HG03108 (cell line): ENCODE measurements around the gene FGF2.

ENCODE experiments used
- ATAC-seq: cut with Tn5 transposase; IDR thresholded peaks from one replicate; pipeline ENCODE4 v1.9.1; 2021; ENCODE audit warnings: moderate library complexity; ENCODE audit not compliant: unreplicated experiment

FGF2 gene

DNA sequence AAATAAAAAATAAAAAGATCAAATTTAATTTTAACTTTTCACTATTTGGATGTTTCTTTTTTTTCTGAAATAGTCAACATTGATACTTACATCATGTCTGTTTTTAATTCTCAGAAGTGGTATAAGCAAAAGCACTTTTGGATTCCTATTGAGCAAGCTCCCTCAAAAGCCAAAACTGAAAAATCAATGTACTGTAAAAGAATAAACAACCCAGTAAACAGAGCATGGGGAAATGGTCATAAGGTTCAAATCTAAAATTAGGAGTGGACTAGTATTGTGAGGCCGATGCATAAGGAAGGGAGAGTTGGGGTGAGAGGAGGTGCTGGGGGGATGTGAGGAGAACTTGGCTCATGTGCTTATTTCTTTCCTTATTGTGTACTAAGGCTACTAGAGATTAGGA, 57.9 kb downstream of the FGF2 start:
- no peak for ATAC-seq

DNA sequence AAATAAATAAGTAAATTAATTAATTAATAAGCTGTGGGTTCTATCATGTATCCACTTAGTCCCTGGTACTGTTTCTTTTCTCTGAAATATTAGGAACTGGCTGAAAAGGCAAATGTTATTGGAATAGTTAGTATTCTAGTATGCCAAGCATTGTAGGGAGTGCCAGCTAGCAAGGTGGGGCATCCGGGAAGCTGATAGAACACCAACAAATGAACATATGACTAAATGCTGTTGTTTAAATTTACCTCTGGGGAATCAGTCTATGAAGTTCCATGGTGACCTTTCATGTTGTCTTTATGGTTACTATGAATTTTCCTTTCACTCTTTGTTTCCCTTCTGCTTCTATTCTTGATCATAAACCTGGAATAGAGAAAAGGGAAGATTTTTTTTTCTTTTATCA, 63.1 kb downstream of the FGF2 start:
- no peak for ATAC-seq

DNA sequence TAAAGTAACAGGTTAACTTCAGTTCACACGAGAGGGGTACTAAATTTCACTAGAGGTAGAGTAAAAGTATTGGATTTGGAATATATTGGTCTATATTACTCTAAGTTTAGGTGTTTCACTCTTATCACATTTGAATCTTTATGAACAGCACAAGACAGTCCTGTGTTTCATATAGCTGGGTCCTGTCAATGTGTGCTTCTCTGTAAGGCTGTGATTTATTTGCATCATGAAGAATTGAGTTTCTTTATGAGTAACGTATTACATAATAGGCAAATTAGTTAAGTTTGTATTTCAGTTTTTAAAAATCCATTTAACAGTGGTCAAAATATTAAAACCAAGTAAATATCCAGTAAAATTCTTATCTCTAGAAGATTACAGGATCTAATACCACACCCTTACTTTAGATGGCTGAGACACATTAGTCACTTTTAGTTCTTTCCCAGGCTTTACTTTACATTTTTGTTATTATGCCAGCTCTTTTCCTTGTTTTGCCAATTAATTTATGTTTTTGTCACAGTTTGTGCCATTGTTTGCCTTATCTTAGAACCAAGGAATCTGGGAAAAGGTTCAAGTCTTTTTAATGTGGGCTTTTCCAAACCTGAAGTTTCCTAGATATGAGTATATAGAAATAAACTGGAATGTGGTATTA, 63.6 kb downstream of the FGF2 start:
- no peak for ATAC-seq

DNA sequence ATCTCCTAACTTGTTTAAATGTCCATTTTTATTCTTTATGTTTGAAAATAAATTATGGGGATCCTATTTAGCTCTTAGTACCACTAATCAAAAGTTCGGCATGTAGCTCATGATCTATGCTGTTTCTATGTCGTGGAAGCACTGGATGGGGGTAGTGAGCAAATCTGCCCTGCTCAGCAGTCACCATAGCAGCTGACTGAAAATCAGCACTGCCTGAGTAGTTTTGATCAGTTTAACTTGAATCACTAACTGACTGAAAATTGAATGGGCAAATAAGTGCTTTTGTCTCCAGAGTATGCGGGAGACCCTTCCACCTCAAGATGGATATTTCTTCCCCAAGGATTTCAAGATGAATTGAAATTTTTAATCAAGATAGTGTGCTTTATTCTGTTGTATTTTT, 68.2 kb downstream of the FGF2 start:
- ATAC-seq: no peak

DNA sequence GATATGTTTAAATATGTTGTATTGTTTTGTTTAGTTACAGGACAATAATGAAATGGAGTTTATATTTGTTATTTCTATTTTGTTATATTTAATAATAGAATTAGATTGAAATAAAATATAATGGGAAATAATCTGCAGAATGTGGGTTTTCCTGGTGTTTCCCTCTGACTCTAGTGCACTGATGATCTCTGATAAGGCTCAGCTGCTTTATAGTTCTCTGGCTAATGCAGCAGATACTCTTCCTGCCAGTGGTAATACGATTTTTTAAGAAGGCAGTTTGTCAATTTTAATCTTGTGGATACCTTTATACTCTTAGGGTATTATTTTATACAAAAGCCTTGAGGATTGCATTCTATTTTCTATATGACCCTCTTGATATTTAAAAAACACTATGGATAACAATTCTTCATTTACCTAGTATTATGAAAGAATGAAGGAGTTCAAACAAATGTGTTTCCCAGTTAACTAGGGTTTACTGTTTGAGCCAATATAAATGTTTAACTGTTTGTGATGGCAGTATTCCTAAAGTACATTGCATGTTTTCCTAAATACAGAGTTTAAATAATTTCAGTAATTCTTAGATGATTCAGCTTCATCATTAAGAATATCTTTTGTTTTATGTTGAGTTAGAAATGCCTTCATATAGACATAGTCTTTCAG, 68.8 kb downstream of the FGF2 start:
- no peak for ATAC-seq

DNA sequence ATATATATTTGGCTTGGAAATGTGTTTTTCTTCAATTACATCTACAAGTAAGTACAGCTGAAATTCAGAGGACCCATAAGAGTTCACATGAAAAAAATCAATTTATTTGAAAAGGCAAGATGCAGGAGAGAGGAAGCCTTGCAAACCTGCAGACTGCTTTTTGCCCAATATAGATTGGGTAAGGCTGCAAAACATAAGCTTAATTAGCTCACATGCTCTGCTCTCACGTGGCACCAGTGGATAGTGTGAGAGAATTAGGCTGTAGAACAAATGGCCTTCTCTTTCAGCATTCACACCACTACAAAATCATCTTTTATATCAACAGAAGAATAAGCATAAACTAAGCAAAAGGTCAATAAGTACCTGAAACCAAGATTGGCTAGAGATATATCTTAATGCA, 69.6 kb downstream of the FGF2 start:
- ATAC-seq: no peak

DNA sequence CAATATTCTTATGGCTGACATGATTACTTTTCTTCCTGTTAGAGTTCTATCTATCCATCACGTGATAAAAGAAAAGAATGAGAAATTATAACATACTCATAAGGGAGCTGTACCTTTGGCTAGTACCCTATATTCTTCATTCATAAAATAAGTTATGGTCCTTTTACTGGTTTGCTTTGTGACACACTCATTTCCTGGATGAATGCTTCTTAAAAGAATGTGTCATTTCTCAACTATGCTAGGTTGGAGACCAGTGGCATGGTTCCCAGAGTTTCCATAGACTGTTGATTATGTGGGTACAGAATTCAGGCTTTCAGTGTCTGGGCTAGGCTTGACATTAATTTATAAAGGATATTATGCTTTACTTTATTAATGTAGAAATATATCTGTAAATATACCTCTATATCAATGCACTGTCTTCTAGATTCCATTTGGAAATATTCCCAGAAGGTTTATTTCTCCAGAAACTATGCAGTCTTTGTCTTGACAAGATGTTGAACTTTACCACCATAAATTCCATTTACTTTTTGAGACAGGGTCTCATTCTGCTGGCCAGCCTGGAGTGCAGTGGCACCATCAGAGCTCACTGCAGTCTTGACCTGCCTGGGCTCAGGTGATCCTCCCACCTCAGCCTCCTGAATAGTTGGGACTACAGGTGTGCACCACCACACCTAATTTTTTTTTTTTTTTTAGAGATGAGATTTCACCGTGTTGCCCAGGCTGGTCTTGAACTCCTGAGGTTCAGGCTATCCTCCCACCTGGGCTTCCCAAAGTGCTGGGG, 71.9 kb downstream of the FGF2 start:
- no peak for ATAC-seq

DNA sequence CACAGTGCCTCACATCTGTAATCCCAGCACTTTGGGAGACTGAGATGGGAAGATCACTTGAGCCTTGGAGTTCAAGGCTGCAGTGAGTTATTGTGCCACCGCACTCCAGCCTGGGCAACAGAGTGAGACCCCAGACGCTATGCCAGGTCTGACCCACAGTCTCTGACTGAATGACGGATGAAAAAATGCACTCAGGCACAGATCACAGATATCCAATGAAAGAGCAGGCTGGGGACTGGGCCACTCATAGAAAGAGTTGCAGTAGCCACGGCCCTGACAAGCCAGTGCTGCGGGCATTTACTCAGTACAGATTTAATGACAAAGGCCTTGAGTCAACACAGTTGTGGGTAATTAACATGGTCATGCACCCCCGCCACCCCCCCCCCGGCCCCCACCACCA, 73.1 kb downstream of the FGF2 start:
- no peak for ATAC-seq

DNA sequence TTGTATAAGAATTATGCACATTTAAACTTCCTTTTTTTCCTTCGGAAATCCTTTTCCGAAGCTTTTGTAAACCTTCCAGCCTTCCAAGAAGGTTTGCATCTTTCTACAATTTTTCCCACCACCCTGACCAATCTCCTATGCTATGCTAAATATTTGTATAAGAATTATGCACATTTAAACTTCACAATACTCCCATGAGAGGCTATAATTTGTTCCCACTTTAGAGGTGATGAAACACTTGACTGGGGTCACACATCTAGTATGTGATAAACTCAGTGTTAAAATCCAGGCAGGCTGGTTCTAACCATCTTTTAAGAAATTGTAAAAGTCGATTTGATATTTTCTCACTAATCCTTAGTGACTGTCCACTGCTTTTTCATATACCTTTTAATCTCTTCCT, 73.7 kb downstream of the FGF2 start:
- ATAC-seq: no peak

DNA sequence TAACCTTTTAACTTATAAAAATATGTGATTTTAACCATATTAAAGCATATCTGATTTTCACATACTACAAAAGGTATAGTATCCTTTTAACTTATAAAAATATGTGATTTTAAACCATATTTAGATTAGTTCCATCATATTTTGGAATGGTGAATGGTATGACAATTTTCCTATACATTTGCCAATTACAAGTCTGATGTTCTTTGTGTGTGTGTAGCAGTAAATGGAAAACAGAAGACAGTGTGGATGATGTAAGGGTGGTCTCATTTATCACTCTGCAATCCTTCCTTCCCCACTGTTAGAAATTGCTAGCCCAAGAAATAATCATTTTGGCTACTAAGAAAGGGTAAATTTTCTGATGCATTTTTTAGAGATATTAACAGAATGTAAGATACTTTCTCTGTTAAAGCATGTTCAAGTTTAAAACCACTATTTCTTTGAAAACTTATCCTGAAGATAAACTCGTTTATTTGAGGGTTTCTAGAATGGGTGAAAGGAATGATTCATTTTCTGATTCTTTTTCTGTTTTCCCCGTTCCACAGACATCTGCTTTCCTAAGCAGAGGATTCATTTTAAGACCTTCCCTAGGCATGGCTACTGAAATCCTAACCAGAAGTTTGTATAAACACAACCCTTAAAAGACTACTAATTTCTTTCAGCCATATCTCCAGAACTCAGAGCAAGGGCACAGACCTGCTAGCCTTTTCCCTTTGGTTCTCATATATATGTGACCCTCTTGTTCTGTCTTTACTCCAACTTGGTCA, 74.8 kb downstream of the FGF2 start:
- no peak for ATAC-seq

DNA sequence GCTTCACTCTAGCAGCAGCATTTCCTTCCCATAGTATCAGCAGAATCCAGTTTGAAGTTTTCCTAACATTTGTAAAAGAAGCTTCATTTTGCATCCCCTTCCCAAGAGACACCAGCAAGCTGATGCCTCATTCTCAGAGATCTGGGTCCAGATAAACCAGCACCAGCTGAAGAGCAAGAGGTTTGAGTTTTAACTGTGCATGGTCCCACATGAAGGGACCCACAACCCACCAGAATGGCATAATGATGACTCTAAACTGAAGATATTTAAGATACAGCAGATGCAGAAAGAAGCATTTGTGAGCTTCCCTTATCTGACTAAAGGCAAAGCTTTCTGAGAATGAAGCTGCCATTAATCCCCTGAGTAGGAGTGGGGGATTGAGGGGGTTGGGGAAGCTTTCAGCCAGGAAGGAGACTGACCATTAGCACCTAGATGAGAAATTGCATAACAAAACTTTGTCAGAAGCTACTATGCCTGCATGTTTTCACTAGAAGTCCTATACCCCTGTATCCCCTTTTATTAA, 77.2 kb downstream of the FGF2 start:
- ATAC-seq: no peak

DNA sequence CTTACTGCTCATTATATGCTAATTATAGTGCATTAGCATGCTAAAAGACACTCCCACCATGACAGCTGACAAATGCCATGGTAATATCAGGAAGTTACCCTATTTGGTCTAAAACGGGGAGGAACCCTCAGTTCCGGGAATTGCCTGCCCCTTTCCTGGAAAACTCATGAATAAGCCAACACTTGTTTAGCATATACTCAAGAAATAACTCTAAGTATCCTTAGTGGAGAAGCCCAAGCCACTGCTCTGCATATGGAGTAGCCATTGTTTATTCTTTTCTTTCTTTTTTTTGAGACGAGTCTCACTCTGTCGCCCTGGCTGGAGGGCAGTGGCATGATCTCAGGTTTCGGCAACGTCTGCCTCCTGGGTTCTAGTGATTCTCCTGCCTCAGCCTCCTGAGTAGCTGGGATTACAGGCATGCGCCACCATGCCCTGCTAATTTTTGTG, 80.3 kb downstream of the FGF2 start:
- no peak for ATAC-seq

DNA sequence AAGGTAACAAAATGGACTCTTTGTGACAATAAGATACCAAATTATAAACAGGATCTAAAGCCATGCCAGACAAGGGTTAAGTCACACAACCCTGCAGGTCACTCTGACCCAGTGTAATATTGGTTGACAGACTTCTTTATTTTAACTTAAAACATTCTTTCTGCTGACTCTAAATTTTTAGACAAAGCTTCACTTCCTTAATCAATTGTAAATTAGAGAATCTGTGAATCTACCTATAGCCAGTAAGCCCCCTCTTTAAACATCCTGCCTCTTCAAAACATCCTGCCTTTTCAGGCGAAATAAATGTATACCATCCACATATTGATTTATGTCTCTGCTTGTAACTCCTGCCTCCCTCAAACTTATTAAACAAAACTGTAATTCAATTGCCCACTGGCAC, 81.6 kb downstream of the FGF2 start:
- no peak for ATAC-seq

DNA sequence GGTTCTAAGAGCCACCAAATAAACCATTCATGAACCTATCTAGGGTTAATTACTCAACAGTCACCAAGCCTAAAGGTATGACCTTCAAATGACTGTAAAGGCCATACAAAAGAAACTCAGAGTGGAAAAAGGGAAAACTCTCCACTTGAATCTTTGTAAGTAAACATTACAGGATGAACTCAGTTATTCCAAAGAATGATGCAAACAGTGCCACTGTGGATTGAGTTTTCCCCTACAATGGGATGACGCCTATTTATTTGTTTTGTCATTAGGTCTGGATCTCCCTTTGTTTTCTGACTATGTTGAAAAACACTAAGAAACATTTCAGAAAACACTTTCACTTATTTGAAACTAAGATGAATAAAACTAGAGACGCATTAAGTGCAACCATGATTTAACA, 83.1 kb downstream of the FGF2 start:
- no peak for ATAC-seq

DNA sequence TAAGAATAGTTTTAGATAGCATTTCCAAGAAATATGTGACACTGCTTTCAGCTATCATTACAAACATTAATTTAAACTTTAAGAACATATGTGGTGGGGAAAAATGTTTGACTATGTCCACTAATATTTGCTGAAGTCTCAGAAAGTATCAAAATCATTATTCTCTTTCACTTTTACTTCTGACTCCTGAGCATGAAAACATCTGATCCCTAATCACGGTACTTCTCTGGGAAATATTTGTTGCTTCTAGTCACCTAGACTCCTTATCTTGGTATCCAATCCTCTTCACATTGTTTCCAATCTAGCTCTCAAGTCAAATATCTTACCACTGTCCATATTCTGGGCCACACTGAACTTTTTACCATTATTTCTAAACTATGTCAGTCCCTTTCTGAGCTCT, 85.0 kb downstream of the FGF2 start:
- no peak for ATAC-seq

DNA sequence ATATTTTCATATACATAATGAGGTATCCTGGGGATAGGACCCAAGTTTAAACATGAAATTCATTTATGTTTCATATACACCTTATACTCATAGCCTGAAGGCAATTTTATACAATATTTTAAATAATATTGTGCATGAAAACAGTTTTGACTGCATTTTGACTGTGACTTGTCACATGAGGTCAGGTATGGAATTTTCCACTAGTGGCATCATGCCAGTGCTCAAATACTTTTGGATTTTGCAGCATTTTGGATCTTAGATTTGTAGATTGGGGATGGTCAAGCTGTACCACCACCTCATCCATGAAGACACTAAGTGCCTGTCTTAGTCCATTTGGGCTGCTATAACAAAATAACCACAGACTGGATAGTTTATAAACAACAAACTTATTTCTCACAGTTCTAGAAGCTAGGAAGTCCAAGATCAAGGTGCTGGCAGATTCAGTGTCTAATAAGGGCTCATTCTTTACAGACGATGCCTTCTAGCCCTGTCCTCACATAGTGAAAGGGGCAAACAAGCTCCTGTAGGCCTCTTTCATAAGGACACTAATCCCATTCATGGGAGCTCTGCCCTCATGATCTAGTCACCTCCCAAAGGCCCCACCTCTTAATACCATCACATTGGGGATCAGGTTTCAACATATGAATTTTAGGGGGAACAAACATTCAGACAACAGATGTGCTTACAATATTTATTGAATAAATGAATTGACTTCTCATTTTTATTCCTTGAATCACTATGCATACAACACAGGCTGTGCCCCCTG, 86.4 kb downstream of the FGF2 start:
- no peak for ATAC-seq

DNA sequence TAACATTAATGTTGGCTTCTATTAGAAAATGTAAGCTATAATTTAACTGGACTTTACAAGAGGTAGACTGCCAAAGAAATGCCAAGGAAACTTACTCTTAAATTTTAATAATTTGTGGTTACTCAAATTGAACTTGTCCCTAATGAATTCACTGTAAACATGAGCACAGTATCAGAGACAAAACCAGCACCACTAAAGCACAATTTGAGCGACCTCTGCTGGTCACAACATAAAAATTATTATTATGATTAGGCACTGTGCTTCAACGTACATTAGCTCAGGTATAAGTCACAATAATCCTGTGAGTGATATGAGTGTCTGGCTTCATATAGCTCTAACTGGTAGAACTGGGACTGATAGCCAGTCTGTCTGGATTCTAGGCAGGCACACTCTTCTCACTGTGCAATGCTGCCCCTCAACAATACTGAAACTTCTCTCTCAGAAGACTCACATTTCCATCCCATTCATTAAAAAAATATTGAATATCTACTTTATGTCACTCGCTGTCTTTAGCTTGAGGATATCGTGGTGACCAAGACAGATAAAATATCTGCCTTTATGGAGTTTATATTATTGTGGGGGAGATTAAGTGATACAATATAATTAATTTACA, 87.8 kb downstream of the FGF2 start:
- peak; percentile 93 for ATAC-seq

DNA sequence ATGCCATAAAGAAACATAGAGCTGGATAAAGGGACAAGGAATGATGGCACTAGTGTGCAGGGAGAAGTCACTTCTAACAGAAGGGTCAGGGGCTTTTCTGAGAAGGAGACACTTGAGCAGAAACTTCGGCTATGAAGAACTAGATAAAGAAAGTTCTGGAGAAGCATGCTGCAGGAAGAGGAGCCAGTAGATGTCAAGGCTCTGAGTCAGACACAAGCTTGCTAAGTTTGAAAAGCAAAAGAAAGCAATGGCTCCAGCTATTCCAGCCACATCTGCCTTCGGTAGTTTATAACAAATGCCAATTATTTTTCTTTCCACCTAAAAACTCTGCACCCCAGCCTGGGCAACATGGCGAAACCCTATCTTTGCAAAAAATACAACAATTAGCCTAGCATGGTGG, 88.3 kb downstream of the FGF2 start:
- no peak for ATAC-seq

DNA sequence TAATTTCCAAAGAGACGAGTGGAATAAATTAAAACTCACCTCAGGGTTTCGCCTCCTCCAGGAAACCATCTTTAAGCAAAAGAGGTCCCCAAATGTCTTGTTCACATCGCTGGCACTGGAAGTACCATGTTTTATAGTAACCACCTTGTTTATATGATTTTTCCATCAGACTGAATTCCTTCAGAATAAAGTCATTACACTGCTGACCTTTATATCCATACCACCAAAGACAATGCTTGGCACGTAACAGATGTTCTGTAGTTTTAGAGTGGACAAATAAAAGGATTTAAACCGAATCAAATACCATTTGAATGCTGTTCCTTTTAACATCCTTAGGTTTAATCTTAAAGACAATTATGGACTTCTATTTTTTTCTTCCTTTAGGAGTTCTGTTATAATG, 91.1 kb downstream of the FGF2 start:
- no peak for ATAC-seq

DNA sequence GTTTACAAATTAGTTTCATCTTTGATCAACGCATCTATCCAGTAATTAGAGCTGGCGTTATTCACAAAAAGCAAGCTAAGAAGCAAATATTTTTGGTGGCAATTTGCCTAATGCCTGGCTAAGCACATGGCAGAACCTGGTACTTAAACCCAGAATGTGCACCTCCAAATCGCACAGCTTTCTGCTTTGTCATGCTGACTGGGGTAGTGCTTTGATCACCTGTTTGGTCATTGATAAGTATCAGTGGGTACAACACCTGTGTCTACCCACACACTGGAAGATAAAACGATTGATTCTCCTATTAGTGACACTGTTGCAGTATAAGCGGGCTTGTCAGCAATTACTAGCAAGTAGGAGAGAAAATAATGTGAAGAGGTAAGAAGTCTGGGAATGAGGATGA, 93.8 kb downstream of the FGF2 start:
- ATAC-seq: no peak
